Measurements from ENCODE around the gene TBC1D30.
"Not testable (repeated sequence)": the region's sequence is repeated elsewhere in the genome, so short reads cannot be mapped to it uniquely, and the experiment has no call there.

TBC1D30 gene, protein sequence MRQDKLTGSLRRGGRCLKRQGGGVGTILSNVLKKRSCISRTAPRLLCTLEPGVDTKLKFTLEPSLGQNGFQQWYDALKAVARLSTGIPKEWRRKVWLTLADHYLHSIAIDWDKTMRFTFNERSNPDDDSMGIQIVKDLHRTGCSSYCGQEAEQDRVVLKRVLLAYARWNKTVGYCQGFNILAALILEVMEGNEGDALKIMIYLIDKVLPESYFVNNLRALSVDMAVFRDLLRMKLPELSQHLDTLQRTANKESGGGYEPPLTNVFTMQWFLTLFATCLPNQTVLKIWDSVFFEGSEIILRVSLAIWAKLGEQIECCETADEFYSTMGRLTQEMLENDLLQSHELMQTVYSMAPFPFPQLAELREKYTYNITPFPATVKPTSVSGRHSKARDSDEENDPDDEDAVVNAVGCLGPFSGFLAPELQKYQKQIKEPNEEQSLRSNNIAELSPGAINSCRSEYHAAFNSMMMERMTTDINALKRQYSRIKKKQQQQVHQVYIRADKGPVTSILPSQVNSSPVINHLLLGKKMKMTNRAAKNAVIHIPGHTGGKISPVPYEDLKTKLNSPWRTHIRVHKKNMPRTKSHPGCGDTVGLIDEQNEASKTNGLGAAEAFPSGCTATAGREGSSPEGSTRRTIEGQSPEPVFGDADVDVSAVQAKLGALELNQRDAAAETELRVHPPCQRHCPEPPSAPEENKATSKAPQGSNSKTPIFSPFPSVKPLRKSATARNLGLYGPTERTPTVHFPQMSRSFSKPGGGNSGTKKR

DNA sequence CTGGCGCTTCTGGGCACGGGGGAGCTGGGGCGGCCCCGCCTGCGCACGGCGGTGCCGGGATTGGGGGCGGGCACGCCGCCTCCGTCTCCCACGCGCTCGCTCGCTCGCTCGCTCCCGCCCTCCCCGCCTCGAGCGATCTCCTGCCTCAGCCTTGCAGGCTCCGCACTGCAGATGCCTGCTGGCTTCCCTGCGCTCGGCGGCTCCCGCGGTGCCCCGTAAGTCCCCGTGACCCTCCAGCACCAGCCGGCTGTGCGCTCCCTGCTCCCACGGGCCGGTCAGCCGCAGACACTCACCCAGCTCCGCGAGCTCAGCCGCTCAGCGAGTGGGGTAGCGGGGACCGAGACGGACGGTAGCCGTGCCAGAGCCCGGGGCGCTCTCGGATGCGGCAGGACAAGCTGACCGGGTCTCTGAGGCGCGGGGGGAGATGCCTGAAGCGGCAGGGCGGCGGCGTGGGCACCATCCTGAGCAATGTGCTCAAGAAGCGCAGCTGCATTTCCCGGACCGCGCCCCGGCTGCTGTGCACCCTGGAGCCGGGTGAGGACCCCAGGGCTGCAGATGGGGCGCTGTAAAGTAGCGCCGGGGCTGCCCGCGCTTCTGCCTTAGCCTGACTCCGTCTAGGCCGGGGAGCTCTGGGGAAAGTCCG is at the start of gene TBC1D30:
Gene TBC1D30 (plus strand): TSS at position 148 of the 643 bp plus-strand sequence. CDS start 233 bp downstream, at position 381.
- DNase-seq: no peak

DNA sequence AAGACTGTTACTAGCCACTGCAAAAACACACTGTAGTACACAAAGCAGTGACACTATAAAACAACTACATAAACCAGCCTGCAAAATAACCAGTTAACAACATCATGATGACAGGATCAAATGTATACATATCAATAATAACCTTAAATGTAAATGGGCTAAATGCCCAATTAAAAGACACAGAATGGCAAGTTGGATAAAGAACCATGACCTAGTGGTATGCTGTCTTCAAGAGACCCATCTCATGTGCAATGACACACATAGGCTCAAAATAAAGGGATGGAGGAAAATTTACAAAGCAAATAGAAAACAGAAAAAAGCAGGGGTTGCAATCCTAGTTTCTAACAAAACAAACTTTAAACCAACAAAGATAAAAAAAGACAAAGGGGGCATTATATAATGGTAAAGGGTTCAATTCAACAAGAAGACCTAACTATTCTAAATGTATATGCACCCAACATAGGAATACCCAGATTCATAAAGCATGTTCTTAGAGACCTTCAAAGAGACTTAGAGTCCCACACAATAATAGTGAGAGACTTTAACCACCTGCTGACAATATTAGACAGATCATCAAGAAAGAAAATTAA is 49.2 kb upstream of the TBC1D30 start:
- DNase-seq: not testable (repeated sequence)

DNA sequence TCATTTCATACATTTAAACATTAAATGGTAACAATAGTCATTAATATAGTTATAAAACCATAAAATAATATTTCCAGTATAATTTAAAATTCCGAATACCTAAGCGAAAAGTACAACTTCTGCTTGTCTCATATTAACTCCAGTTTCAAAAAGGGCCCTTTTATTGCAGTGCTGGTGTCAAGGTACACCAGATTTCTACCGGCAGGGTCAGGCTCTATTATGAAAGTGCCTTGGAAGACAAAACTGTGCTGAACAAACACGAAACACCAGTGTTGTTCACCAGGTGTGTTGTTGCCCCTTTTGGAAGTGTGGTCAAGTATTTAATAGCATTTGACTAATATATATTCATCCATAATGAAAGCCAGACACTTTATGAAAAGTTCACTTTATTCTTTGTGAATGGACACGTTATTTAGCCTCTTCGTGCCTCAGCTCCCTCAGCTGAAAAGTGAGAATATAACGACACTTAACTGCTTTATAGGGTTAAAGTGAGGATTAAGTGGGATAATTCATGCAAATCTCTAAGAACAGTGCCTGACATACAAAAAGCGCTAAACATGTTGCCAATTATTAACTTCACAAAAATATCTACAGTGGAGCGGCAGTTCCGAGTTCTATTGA is 45.0 kb upstream of the TBC1D30 start:
- DNase-seq: no peak

DNA sequence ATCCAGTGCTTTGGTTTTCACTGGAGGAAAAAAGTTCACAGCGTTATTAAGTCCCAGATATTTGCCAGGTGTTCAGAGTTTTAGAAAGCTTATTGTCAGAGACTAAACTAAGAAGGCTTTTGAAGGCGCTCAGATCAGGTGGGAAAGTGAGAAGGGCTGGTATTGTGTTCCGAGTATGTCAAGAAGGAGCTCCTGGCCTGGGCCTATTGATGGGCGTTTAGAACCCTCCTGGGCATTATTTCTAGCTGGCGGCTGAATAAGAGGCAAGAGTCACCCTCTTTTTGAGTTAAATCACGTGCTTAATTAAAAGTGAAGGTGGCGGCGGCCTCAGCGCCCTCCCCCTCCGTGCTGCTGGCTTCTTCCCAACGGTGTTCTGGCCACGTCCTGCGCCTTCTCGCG is 44.3 kb upstream of the TBC1D30 start:
- no peak for DNase-seq

DNA sequence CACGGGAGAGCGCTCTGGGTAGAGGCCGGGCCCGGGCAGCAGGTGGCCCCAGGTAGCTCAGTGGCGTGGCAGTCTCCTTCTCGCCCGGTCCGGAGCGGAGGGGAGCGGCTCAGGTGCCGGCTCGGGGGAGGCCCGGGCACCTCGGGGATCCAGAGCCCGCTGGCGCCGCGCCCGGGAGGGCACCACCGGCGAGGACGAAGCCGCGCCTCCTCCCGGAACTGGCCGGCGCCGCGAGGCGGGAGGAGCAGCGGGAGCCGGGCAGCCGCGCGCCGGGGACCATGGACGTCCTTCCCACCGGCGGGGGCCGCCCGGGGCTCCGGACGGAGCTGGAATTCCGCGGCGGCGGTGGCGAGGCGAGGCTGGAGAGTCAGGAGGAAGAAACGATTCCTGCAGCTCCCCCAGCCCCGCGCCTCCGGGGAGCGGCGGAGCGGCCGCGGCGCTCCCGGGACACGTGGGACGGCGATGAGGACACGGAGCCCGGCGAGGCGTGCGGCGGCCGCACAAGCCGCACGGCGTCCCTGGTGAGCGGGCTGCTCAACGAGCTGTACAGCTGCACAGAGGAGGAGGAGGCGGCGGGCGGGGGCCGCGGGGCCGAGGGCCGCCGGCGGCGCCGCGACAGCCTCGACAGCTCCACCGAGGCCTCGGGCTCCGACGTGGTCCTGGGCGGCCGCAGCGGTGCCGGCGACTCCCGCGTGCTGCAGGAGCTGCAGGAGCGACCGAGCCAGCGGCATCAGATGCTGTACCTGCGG is 43.7 kb upstream of the TBC1D30 start:
- DNase-seq: no peak

DNA sequence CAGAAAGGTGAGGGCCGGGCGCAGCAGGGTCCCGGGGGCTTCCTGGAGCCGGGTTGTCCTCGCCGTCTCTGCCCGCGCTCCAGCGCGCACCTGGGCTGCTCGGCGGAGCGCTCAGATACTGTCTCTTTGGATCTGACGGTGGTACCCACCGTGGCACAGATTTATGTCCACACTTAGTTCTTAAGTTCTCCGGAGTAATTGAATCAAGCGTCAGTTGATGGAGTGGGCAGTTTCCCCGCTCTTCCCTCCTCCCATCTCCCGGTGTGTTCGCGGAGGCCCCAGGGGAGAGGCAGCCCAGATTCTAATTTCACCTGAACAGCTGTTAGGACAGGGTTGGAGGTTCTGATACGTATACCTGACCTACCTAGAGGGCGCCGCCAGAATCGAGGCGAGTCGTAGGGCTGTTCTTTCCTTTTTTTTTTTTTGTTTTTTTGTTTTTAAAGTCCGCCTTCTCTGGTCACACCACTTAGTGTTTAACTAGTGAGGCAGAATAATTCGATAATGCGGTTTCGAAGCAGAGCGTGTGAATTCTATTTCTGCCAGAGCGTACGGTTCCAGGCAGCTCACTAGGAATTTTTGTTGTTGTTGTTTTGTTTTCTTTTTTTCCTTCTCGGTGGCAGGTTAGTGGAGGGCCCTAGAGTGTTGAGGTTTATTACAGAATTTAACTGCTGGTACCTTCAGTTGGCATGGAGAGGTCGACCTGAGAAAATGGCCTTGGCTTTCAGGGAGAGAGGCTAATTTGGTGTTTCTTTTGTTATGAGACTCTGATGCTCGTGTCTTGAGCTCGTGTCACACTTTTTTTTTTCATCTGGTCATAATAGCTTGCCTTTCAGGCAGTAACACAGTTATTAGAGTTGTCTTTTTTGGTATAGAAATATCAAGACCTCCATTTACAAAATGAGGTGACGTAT is 42.9 kb upstream of the TBC1D30 start:
- DNase-seq: no peak

DNA sequence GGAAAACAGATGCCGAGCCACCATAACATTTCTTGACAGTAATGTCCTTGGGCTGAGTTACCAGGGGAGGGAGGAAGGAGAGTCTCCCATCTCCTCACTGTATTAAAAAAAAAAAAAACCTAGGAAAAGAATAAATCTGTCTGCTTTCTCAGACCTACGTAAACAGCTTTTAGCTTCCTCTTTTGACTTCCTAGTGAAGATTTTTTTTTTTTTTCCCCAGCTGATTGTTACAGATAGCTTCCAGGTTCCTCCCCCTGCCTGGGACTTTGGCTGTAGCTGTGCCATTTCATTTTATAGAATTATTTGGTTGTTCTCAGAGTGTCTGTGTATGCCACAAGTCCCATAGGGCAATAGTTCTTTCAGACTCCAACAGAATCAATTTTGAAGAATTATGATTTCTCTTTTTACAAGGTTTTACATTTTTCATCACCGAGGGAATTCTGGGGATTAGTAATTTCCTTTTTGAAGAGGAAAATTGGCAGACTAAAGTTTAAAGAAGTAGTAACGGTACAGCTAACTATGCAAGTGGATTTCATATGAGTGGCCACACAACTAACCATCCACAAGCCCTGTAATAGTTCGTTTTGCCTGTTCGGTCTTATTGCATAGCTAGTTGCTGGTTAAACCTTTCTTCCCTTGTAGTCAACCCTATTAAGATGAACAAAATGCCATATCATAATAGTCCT is 42.1 kb upstream of the TBC1D30 start:
- no peak for DNase-seq

DNA sequence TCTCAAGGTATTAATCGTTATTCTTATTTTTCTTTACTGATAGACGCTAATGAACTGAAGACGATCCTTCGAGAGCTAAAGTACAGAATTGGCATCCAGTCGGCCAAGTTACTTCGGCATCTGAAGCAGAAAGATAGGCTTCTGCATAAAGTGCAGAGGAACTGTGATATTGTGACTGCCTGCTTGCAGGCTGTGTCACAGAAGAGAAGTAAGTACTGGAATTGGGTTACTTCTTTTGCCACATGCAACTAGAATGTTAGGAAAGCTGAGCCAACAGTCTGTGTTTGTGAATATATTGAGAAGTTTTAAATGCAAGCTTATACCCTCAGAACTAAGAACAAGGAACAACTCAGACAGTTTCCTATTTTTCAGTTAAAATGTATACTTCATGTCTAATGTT is 38.6 kb upstream of the TBC1D30 start:
- no peak for DNase-seq

DNA sequence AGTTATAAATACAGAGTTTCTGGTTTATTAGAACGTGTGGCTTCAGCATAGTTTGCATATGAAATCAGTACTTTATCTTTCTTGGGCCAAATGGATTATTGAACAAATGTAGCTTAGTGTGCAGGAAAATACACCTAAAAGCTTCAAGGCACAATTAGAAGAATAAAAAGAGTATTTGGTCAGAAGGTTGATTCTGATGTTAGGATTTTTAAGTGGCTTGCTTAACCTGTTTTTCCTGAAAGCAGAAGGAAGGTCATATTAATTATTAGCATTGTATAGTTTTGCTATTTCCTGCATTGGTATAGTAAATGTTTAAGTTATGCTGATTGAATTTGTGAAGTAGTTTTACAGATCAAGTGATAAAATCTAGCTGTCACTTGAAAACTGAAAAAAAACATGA is 34.3 kb upstream of the TBC1D30 start:
- DNase-seq: no peak

DNA sequence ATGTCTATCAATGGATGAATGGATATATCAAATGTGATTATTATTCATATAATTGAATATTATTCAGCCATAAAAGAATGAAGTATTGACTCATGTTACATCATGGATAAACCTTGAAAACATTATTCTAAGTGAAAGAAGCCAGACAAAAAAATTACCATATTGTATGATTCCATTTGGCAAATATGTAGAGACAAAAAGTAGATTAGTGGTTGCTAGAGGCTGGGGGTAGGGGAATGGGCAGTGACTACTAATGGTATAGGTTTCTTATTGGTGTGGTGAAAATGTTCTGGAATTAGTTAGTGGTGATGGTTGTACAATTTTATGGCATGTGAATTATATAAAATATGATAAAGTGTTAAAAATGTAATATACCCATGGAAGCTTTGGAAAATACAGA is 33.4 kb upstream of the TBC1D30 start:
- no peak for DNase-seq

DNA sequence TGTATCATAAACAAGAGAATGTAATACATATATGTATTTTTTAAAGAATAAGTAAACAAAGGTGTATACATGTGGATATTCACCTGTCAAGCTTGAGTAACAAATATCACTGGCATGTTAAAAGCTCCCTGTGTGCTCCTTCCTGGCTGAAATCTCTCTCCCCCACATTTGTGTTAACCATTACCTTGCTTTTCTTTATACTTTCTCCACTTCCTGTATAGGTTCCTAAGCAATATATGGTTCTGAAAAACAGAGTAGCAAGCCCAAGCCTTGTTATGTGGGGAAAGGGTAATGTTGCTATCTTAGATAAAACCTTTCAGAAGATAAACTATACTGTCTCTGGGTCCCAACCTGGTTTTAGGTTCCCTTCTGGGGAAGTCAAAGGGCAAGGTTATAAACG is 32.3 kb upstream of the TBC1D30 start:
- DNase-seq: no peak

DNA sequence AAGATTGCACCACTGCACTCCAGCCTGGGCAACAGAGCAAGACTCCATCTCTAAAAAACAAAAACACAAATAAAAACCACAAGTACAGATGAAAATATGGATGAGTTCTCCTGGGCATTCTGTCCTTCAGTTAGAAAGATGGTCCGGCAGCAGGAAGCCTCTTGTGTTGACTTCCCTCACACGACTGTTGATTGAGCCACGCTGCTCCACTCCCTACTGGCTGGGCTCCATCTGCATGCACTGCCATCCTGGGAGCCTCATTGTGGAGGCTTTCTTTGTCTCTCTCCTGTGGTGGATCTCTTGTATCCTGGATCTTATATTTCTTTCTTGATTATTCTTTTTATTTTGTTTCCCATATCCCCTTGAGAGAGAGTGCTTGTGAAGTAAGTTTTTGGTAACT is 30.8 kb upstream of the TBC1D30 start:
- no peak for DNase-seq

DNA sequence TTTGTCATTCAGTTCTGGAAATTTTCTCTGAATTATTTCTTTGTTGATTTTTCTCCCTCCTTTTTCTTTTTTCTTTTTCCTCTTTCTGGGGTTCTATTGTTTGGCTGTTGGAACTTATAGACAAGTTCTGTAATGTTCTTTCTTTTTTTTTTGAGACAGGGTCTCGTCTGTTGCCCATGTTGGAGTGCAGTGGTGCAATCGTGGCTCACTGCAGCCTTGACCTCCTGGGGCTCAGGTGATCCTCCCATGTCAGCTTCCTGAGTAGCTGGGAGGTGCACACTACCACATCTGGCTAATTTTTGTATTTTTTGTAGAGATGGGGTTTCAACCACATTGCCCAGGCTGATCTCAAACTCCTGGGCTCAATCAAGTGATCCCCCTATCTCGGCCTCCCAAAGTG is 30.1 kb upstream of the TBC1D30 start:
- DNase-seq: no peak

DNA sequence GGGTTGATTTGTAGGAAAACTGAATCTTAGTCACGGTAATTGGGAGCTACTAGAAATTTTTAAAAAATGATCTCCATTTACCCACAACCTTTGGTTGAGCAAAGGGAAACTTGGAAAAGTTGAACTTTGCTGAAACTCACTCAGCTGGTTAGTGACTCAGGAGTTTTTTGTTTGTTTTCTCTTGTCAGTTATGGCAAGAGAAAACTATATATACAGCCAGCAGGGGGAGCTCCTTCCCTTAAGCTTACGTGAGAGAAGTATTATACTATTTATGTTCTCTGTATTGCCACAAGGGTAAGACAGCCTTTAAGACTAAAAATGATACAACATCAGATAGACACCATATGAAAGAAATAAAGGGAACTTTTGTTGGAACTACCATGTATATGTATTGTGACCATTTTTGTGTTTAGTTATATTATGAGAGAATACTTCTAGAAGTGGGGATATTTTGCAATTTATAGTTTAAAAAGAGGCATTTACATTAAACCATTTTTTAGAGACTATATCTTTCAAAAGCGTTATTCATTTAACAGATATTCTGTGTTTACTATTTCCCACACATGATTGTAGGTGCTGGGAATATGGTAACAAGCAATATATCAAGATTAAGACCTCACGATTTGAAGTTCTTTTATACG is 28.1 kb upstream of the TBC1D30 start:
- peak; percentile 34 for DNase-seq

DNA sequence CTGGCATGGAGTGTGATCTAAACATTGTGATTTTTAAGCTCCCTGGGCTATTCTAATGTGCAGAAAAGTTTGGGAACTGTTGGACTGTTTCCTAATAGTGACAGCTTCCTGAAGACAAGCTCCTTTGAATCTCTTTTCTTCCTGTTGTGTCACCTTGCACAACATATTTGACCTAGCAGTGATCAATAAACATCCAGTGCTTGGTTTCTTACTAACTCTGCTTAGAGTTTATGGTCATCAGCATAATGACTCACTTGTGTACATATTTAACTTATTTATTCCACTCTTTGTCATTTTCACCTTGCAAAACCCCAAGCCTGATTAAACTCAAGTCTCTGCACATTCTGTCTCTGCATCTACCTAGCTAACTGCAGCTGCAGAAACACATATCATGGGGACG is 27.3 kb upstream of the TBC1D30 start:
- DNase-seq: no peak

DNA sequence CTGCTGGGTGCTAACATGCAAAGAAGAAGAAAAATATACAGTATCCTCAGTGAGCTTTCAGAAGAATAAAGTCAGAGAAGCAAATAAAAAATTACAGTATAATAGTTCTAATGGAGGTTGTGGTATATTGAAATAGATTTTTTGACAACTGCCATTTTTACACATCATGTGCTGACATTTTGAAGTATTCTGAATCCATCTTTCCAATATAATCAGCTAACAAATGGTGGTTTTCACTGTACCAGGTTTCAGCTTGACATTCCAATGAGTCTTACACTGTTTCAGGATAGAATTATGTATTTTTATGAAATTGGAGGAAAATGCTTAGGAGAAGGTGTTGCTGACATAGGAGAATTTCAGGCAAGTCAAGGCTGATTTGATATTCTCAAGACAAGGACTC is 26.3 kb upstream of the TBC1D30 start:
- DNase-seq: no peak

DNA sequence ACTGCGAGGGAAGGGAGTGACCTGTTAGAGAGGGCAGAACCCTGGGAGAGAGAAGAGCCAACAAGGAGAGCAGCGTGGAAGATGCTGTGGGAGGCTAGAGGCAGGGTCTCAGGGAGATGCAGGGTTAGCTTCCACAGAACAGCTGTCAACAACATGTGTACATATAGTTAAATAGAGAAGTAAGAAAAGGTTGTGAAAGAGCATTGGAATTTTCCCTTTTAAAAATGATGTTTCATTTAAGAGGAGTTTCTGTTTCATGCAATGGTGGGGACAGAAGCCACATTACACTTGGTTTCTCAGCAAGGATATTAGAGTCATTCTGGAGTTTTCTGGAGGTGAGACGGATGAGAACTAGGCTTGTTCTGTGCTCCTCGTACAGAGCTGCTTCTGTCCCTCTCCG is 23.8 kb upstream of the TBC1D30 start:
- no peak for DNase-seq

DNA sequence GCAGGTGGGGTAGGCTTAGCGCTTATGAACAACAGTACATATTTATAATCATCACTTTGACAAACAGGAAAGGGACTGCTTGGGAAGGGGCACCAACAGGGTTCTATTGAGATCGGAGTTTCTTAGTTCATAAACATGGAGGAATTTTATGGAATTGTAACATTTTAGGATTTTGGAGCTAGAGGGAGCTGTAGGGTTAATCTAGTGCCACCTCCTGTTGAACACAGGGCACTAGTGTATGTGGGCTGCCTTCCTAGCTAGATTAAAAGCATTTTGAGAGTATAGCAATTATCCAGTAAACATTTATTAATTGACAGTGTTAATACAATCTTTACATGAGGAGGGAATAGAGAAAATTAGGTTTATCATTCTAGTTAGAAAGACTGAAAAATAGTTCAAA is 23.1 kb upstream of the TBC1D30 start:
- DNase-seq: no peak

DNA sequence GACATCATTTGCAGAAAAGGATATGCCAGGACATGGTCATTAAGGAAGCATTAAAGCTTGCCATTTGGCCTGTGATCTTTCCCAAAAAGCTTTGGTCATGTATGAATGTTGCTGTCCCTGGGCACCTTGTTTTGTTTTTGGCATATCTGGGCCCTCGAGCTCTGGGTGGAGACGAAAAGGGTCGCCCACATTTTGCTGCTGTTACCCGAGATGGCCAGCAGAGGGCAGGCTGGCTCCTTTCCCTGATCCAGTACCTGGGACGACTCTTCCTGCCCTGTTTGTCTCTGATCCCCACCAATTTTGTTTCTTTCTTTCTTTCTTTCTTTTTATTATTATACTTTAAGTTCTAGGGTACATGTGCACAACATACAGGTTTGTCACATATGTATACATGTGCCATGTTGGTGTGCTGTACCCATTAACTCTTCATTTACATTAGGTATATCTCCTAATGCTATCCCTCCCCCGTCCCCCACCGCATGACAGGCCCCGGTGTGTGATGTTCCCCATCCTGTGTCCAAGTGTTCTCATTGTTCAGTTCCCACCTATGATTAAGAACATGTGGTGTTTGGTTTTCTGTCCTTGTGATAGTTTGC is 22.2 kb upstream of the TBC1D30 start:
- peak; percentile 35 for DNase-seq

DNA sequence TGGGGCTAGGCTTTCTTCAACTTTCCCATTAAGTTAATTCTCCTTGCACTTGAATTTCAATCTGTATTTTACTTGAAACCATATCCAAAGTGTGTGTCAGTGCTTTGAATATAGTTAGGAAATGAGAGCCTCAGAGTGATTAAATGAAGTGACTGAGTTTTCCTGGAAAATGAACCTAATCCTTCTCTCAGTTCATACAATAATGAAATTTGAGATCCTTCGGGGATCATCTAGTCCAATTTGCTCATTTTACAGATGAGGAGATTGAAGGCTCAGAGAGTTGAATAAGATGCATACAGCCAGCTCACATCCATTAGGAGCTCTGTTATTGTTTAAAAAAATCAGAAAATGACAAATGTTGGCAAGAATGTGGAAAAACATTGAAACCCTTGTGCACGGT is 18.3 kb upstream of the TBC1D30 start:
- no peak for DNase-seq
